SJSA1 (cell line): ENCODE measurements around the gene NANOS1. TPM values are rescaled to one million over a fixed set of nuclear protein-coding genes. Genes with fewer than 3 reads are reported as not detected.
"Not testable (repeated sequence)": the region's sequence is repeated elsewhere in the genome, so short reads cannot be mapped to it uniquely, and the experiment has no call there.

ENCODE experiments used
- DNase-seq, 2 experiments: peaks; one replicate each; pipeline ENCODE4 v3.0.0-alpha.2; 2015 to 2020; ENCODE audit warnings: low spot score in 2 of 2, low read depth in 1 of 2
- H3K27ac ChIP-seq: fragments of 250-450 bp; sonication (Bioruptor Pico); 2 replicates; pipeline ENCODE4 v1.5.1; 2020; ENCODE audit warnings: mild to moderate bottlenecking, moderate library complexity
- H3K27me3 ChIP-seq: fragments of 250-450 bp; sonication (Bioruptor Pico); replicated peaks from 2 replicates; pipeline ENCODE4 v1.5.1; 2020; ENCODE audit warnings: mild to moderate bottlenecking, moderate library complexity
- H3K36me3 ChIP-seq: fragments of 250-450 bp; sonication (Bioruptor Pico); 2 replicates; pipeline ENCODE4 v1.5.1; 2020; ENCODE audit warnings: mild to moderate bottlenecking
- H3K4me1 ChIP-seq: fragments of 250-450 bp; sonication (Bioruptor Pico); replicated peaks from 2 replicates; pipeline ENCODE4 v1.6.1; 2021; ENCODE audit warnings: mild to moderate bottlenecking
- H3K4me3 ChIP-seq: fragments of 250-450 bp; sonication (Bioruptor Pico); 2 replicates; pipeline ENCODE4 v1.5.1; 2020; ENCODE audit warnings: mild to moderate bottlenecking
- H3K9me3 ChIP-seq: fragments of 250-450 bp; sonication (Bioruptor Pico); replicated peaks from 2 replicates; pipeline ENCODE4 v1.5.1; 2020; ENCODE audit warnings: mild to moderate bottlenecking
- total RNA-seq: library from RNA; depleted of rRNA; stranded (reverse); fragments of >200 nt; shearing (Covaris generic); gene quantifications from 2 replicates; pipeline ENCODE4 v1.2.3, GENCODE V29; 2014

NANOS1 gene
- total RNA-seq, 1 experiment from 2014 or later = 0.71 TPM

DNA sequence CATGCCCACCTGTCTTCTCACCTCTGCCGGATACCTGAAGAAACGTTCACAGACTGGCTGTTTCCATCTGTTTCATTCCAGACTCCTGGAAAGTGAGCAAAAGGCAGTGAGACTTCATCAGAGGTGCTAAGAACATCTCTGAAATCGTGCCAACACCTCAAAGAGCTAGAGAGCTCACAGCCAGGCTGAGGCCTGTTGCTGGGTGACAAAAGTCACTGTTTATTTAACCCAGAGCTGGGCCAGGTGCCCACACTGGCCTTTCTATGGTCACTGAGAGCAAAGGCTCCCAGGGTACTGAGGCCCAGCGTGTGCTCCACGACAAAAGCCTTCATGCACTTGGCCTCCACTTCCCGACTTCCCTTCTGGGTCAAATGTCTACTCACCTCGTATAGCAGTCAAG lies 3.7 kb upstream of the NANOS1 start:
- H3K36me3 ChIP-seq = no peaks in the 10 kb centered on the region
- H3K27ac ChIP-seq = no peak overlapping the region
- H3K4me3 ChIP-seq = no peak overlapping the region
- H3K27me3 ChIP-seq = no peaks in the 10 kb centered on the region
- no peaks in the 10 kb centered on the region for H3K9me3 ChIP-seq
- H3K4me1 ChIP-seq = peaks cover 59% of the 10 kb centered on the region
- DNase-seq = peak in 1 of 2 experiments; percentile 34

GRCh38 chr10:119026301-119027110 lies 3.0 kb upstream of the NANOS1 start:
- peaks cover 1% of the 10 kb centered on the region for H3K36me3 ChIP-seq
- peaks cover 66% of the 10 kb centered on the region for H3K4me1 ChIP-seq
- DNase-seq = peak in 1 of 2 experiments; percentile 14
- H3K27ac ChIP-seq = no peak overlapping the region
- H3K27me3 ChIP-seq = no peaks in the 10 kb centered on the region
- H3K9me3 ChIP-seq = no peaks in the 10 kb centered on the region
- H3K4me3 ChIP-seq = no peak overlapping the region

- not testable (repeated sequence) for H3K4me3 ChIP-seq, DNase-seq, H3K27ac ChIP-seq, H3K27me3 ChIP-seq, H3K9me3 ChIP-seq
- H3K4me1 ChIP-seq = peaks cover 57% of the 10 kb centered on the region
- peaks cover 21% of the 10 kb centered on the region for H3K36me3 ChIP-seq
Observed at GRCh38 chr10:119028445-119028899, 1.0 kb upstream of the NANOS1 start.

- Histone ChIP-seq H3K27me3 (no peaks in the 10 kb centered on the region), H3K9me3 (no peaks in the 10 kb centered on the region), H3K36me3 (peaks cover 27% of the 10 kb centered on the region), H3K4me1 (peaks cover 51% of the 10 kb centered on the region), H3K27ac (no peak overlapping the region), H3K4me3 (peak overlapping the region; percentile 54)
- peak; percentile 89 to 91 for DNase-seq
Observed at GRCh38 chr10:119028900-119029612, 458 bp upstream of the NANOS1 start.

GRCh38 chr10:119030421-119031250 lies 1.1 kb downstream of the NANOS1 start:
- H3K4me3 ChIP-seq = peak overlapping the region; percentile 54
- H3K9me3 ChIP-seq = no peaks in the 10 kb centered on the region
- H3K36me3 ChIP-seq = peaks cover 39% of the 10 kb centered on the region
- peak in 1 of 2 experiments; percentile 31 for DNase-seq
- H3K27me3 ChIP-seq = no peaks in the 10 kb centered on the region
- peaks cover 36% of the 10 kb centered on the region for H3K4me1 ChIP-seq
- H3K27ac ChIP-seq = no peak overlapping the region

GRCh38 chr10:119031496-119032059 lies 2.1 kb downstream of the NANOS1 start:
- H3K27me3 ChIP-seq = no peaks in the 10 kb centered on the region
- H3K36me3 ChIP-seq = peaks cover 49% of the 10 kb centered on the region
- DNase-seq = no peak
- no peak overlapping the region for H3K27ac ChIP-seq
- H3K4me1 ChIP-seq = peaks cover 30% of the 10 kb centered on the region
- H3K9me3 ChIP-seq = no peaks in the 10 kb centered on the region
- H3K4me3 ChIP-seq = no peak overlapping the region

DNA sequence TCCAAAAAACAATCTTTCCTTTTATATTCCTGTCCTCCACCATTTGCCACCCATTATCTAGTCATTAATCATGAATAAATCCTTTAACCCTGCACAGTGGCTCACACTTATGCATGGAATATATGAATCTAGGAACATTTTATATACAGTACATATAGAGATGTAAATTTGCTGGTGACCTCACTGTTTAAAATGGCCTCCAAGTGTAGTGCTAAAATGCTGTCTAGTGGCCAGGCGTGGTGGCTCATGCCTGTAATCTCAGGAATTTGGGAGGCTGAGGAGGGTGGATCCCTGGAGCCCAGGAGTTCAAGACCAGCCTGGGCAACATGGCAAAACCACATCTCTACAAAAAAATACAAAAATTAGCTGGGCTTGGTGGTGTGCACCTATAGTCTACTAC lies 9.6 kb downstream of the NANOS1 start:
- H3K9me3 ChIP-seq = no peaks in the 10 kb centered on the region; the same call in 1 of the 2 replicates
- H3K36me3 ChIP-seq = peaks cover 97% of the 10 kb centered on the region
- H3K4me1 ChIP-seq = no peaks in the 10 kb centered on the region
- H3K4me3 ChIP-seq = no peak overlapping the region
- no peak for DNase-seq
- H3K27ac ChIP-seq = no peak overlapping the region
- no peaks in the 10 kb centered on the region for H3K27me3 ChIP-seq

- no peak for DNase-seq
- no peaks in the 10 kb centered on the region for H3K27me3 ChIP-seq
- H3K36me3 ChIP-seq = peaks cover 98% of the 10 kb centered on the region
- H3K4me3 ChIP-seq = no peak overlapping the region
- H3K4me1 ChIP-seq = no peaks in the 10 kb centered on the region
- H3K9me3 ChIP-seq = no peaks in the 10 kb centered on the region; the same call in 1 of the 2 replicates
- H3K27ac ChIP-seq = no peak overlapping the region
Observed at GRCh38 chr10:119041326-119041725, 11.8 kb downstream of the NANOS1 start.

- no peaks in the 10 kb centered on the region; the same call in 1 of the 2 replicates for H3K9me3 ChIP-seq
- no peaks in the 10 kb centered on the region for H3K4me1 ChIP-seq
- no peaks in the 10 kb centered on the region for H3K27me3 ChIP-seq
- no peak for DNase-seq
- no peak overlapping the region for H3K27ac ChIP-seq
- no peak overlapping the region for H3K4me3 ChIP-seq
- peaks cover 98% of the 10 kb centered on the region for H3K36me3 ChIP-seq
Observed at GRCh38 chr10:119042169-119042568, 12.7 kb downstream of the NANOS1 start.

DNA sequence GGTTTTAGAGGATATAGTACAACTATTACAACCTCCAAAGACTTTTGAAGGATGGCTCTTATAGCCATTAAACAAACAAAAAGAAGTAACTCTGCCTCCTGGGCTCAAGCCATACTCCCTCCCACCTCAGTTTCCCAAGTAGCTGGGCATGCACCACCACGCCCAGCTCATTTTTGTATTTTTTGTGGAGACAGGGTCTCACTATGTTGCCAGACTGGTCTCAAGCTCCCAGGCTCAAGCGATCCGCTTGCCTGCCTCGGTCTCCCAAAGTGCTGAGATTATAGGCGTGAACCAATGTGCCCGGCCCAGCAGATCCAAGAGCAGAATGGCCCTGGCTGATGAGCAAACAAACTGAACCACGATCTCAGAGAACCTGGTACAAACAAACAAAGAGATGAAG lies 16.0 kb downstream of the NANOS1 start:
- no peaks in the 10 kb centered on the region for H3K9me3 ChIP-seq
- peaks cover 98% of the 10 kb centered on the region for H3K36me3 ChIP-seq
- no peak for DNase-seq
- no peaks in the 10 kb centered on the region for H3K4me1 ChIP-seq
- no peak overlapping the region for H3K27ac ChIP-seq
- no peak overlapping the region for H3K4me3 ChIP-seq
- no peaks in the 10 kb centered on the region for H3K27me3 ChIP-seq

- Histone ChIP-seq H3K4me3 (no peak overlapping the region), H3K9me3 (no peaks in the 10 kb centered on the region), H3K36me3 (peaks cover 98% of the 10 kb centered on the region), H3K4me1 (no peaks in the 10 kb centered on the region), H3K27ac (no peak overlapping the region), H3K27me3 (no peaks in the 10 kb centered on the region)
- DNase-seq = no peak
Observed at GRCh38 chr10:119049361-119049760, 19.8 kb downstream of the NANOS1 start.

DNA sequence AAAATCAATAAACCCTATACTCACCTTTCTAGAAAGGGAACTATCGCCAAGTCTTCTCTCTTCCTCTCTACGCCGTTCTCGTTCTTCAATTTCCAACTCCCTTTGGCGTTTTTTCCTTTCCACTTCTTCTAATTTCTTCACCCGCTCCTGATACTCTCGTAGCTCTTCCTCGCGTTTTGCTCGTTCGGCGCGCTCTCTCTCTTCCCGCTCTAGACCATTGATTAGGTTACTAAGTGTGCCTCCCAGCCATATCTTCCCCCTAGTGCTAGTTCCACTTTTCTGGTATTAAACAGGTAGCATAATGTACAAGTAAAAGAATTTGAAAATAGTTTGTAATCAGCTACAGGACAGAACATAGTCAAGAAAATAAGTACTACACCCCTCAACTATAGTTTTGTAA lies 20.3 kb downstream of the NANOS1 start:
- Histone ChIP-seq H3K4me1 (no peaks in the 10 kb centered on the region), H3K9me3 (no peaks in the 10 kb centered on the region), H3K27me3 (no peaks in the 10 kb centered on the region), H3K27ac (no peak overlapping the region), H3K36me3 (peaks cover 99% of the 10 kb centered on the region), H3K4me3 (no peak overlapping the region)
- DNase-seq = no peak

- no peak overlapping the region for H3K4me3 ChIP-seq
- no peak overlapping the region for H3K27ac ChIP-seq
- no peak for DNase-seq
- no peaks in the 10 kb centered on the region for H3K9me3 ChIP-seq
- peaks cover 100% of the 10 kb centered on the region for H3K36me3 ChIP-seq
- no peaks in the 10 kb centered on the region for H3K27me3 ChIP-seq
- H3K4me1 ChIP-seq = no peaks in the 10 kb centered on the region
Observed at GRCh38 chr10:119051775-119052174, 22.3 kb downstream of the NANOS1 start.
